Osteocyte (in vitro differentiated cells): ENCODE data around the gene GSC. TPM values are rescaled to one million over a fixed set of nuclear protein-coding genes. Genes with fewer than 3 reads are reported as not detected.
"Not testable (repeated sequence)": the region's sequence is repeated elsewhere in the genome, so short reads cannot be mapped to it uniquely, and the experiment has no call there.

Experiments
- DNase-seq: peaks from one replicate; pipeline ENCODE4 v3.0.0; 2021; ENCODE audit warnings: mixed read lengths; ENCODE audit not compliant: unreplicated experiment; ENCODE audit errors: extremely low spot score
- H3K27ac Mint-ChIP-seq: one replicate; pipeline ENCODE4 v1.8.0; 2021; ENCODE audit warnings: mild to moderate bottlenecking, mixed read lengths; ENCODE audit not compliant: unreplicated experiment
- H3K27me3 Mint-ChIP-seq: one replicate; pipeline ENCODE4 v1.8.0; 2021; ENCODE audit warnings: mixed read lengths; ENCODE audit not compliant: unreplicated experiment
- H3K36me3 Mint-ChIP-seq: one replicate; pipeline ENCODE4 v1.8.0; 2021; ENCODE audit warnings: mixed read lengths; ENCODE audit not compliant: unreplicated experiment
- H3K4me1 Mint-ChIP-seq: one replicate; pipeline ENCODE4 v1.8.0; 2021; ENCODE audit warnings: mixed read lengths; ENCODE audit not compliant: unreplicated experiment
- H3K4me3 Mint-ChIP-seq: one replicate; pipeline ENCODE4 v1.8.0; 2021; ENCODE audit warnings: mild to moderate bottlenecking, moderate library complexity, mixed read lengths; ENCODE audit not compliant: unreplicated experiment
- H3K9me3 Mint-ChIP-seq: one replicate; pipeline ENCODE4 v1.8.0; 2021; ENCODE audit warnings: mixed read lengths; ENCODE audit not compliant: unreplicated experiment
- CTCF ChIP-seq: fragments of 200-600 bp; sonication (generic); IDR thresholded peaks from 2 replicates; pipeline ENCODE4 v1.5.0; 2021; ENCODE audit warnings: antibody characterized with exemption, mild to moderate bottlenecking, moderate library complexity
- total RNA-seq: library from RNA; stranded (reverse); gene quantifications from 2 replicates; pipeline ENCODE4 v1.2.1, GENCODE V29; 2021

Gene GSC
- total RNA-seq, 1 donor from 2014 or later: not detected

GRCh38 chr14:94748667-94749347 lies 21.1 kb downstream of the GSC start:
- no peaks in the 10 kb centered on the region for H3K36me3 Mint-ChIP-seq
- no peak overlapping the region for H3K27ac Mint-ChIP-seq

GRCh38 chr14:94747739-94748138 lies 22.2 kb downstream of the GSC start:
- no peak for DNase-seq
- no peaks in the 10 kb centered on the region for H3K9me3 Mint-ChIP-seq
- no peak overlapping the region for H3K27ac Mint-ChIP-seq
- peaks cover 28% of the 10 kb centered on the region for H3K27me3 Mint-ChIP-seq
- H3K4me1 Mint-ChIP-seq: no peaks in the 10 kb centered on the region
- no peak for TF ChIP-seq CTCF
- no peaks in the 10 kb centered on the region for H3K36me3 Mint-ChIP-seq
- no peak overlapping the region for H3K4me3 Mint-ChIP-seq

More at GRCh38 chr14:94748667-94749347, 21.1 kb downstream of the GSC start:
- TF ChIP-seq CTCF: peak; percentile 56
- DNase-seq: no peak
- H3K27me3 Mint-ChIP-seq: peaks cover 27% of the 10 kb centered on the region
- no peaks in the 10 kb centered on the region for H3K4me1 Mint-ChIP-seq
- no peak overlapping the region for H3K4me3 Mint-ChIP-seq
- no peaks in the 10 kb centered on the region for H3K9me3 Mint-ChIP-seq

- not testable (repeated sequence) for H3K9me3 Mint-ChIP-seq, H3K27ac Mint-ChIP-seq, H3K36me3 Mint-ChIP-seq, H3K4me3 Mint-ChIP-seq, DNase-seq, H3K4me1 Mint-ChIP-seq
- H3K27me3 Mint-ChIP-seq: peaks cover 25% of the 10 kb centered on the region
These were observed 22.8 kb downstream of the GSC start for GRCh38 chr14:94747153-94747552.

- Mint-ChIP-seq H3K36me3 (no peaks in the 10 kb centered on the region), H3K4me1 (no peaks in the 10 kb centered on the region), H3K4me3 (no peak overlapping the region), H3K9me3 (no peaks in the 10 kb centered on the region), H3K27me3 (peaks cover 23% of the 10 kb centered on the region), H3K27ac (no peak overlapping the region)
- no peak for DNase-seq
- TF ChIP-seq CTCF: no peak
These were observed 23.8 kb downstream of the GSC start for GRCh38 chr14:94746131-94746530.

- TF ChIP-seq CTCF: no peak
- Mint-ChIP-seq H3K9me3 (no peaks in the 10 kb centered on the region), H3K27ac (no peak overlapping the region), H3K36me3 (no peaks in the 10 kb centered on the region), H3K4me3 (no peak overlapping the region), H3K4me1 (no peaks in the 10 kb centered on the region), H3K27me3 (peaks cover 22% of the 10 kb centered on the region)
- DNase-seq: no peak
These were observed 31.2 kb downstream of the GSC start for GRCh38 chr14:94738751-94739150.
